Hepatocyte (in vitro differentiated cells): ENCODE data around the gene SMAD3. TPM values are rescaled to one million over a fixed set of nuclear protein-coding genes. Genes with fewer than 3 reads are reported as not detected.

Experiments
- DNase-seq: peaks from one replicate; pipeline ENCODE4 v3.0.0-alpha.2; 2016; ENCODE audit warnings: low spot score
- H2AFZ ChIP-seq: fragments of 200-600 bp; sonication (generic); 2 replicates; pipeline ENCODE4 v1.6.0; 2016; ENCODE audit warnings: antibody characterized with exemption, mild to moderate bottlenecking
- H3K27ac ChIP-seq: fragments of 200-600 bp; sonication (generic); 2 replicates; pipeline ENCODE4 v1.5.1; 2016; ENCODE audit warnings: mild to moderate bottlenecking
- H3K27me3 ChIP-seq: fragments of 200-600 bp; sonication (generic); 2 replicates; pipeline ENCODE4 v1.6.1; 2016
- H3K36me3 ChIP-seq: fragments of 200-600 bp; sonication (generic); replicated peaks from 2 replicates; pipeline ENCODE4 v1.5.1; 2016; ENCODE audit warnings: low read depth; ENCODE audit not compliant: insufficient read depth
- H3K4me1 ChIP-seq: fragments of 200-600 bp; sonication (generic); 2 replicates; pipeline ENCODE4 v1.5.1; 2016; ENCODE audit warnings: mild to moderate bottlenecking, moderate library complexity; ENCODE audit not compliant: insufficient read depth
- H3K4me2 ChIP-seq: fragments of 200-600 bp; sonication (generic); 2 replicates; pipeline ENCODE4 v1.6.0; 2016
- H3K4me3 ChIP-seq: fragments of 200-600 bp; sonication (generic); 2 replicates; pipeline ENCODE4 v1.5.1; 2016; ENCODE audit warnings: mild to moderate bottlenecking
- H3K79me2 ChIP-seq: fragments of 200-600 bp; sonication (generic); 2 replicates; pipeline ENCODE4 v1.6.0; 2017; ENCODE audit warnings: mild to moderate bottlenecking
- H3K9me2 ChIP-seq: fragments of 200-600 bp; sonication (generic); replicated peaks from 2 replicates; pipeline ENCODE4 v1.6.0; 2017; ENCODE audit warnings: mild to moderate bottlenecking; ENCODE audit not compliant: insufficient read depth
- H3K9me3 ChIP-seq: fragments of 200-600 bp; sonication (generic); 2 replicates; pipeline ENCODE4 v1.5.1; 2016; ENCODE audit warnings: low read depth, mild to moderate bottlenecking
- H4K20me1 ChIP-seq: fragments of 200-600 bp; sonication (generic); 2 replicates; pipeline ENCODE4 v1.6.0; 2016; ENCODE audit warnings: mild to moderate bottlenecking; ENCODE audit not compliant: insufficient read depth, poor library complexity, severe bottlenecking
- EZH2 ChIP-seq: fragments of 200-600 bp; sonication (generic); IDR thresholded peaks from 2 replicates; pipeline ENCODE4 v1.6.1; 2016; ENCODE audit warnings: antibody characterized with exemption, mild to moderate bottlenecking, borderline replicate concordance
- EZH2phosphoT487 ChIP-seq: fragments of 200-600 bp; sonication (generic); IDR thresholded peaks from one replicate; pipeline ENCODE4 v1.6.1; 2018; ENCODE audit warnings: antibody characterized with exemption, mild to moderate bottlenecking, low read depth, moderate library complexity; ENCODE audit not compliant: unreplicated experiment, severe bottlenecking
- WGBS: methylation state at CpG from one replicate; pipeline ENCODE4 v1.1.6; 2016; ENCODE audit warnings: low lambda C conversion rate; ENCODE audit errors: missing lambda C conversion rate; 5-methylcytosine and 5-hydroxymethylcytosine counted together
- polyA plus RNA-seq: library from polyadenylated mRNA; unstranded; fragments of >200 nt; fragmentation: Nextera tagmentation; extraction: Ambion mirVana; gene quantifications from 2 replicates; pipeline ENCODE4 v1.2.1, GENCODE V29; 2016
- total RNA-seq: library from RNA; depleted of rRNA; stranded (reverse); fragments of >200 nt; gene quantifications from 2 replicates; pipeline ENCODE4 v1.2.3, GENCODE V29; 2014
- TF ChIP-seq, protein P1 (sequence below): fragments of 200-600 bp; sonication (generic); IDR thresholded peaks from 2 replicates; pipeline ENCODE4 v1.5.1; 2016; ENCODE audit warnings: antibody characterized with exemption, mild to moderate bottlenecking; ENCODE audit not compliant: poor library complexity

Gene SMAD3
- total and polyA plus RNA-seq, 2 experiments from 2014 or later = 24.7 to 32.2 TPM

DNA sequence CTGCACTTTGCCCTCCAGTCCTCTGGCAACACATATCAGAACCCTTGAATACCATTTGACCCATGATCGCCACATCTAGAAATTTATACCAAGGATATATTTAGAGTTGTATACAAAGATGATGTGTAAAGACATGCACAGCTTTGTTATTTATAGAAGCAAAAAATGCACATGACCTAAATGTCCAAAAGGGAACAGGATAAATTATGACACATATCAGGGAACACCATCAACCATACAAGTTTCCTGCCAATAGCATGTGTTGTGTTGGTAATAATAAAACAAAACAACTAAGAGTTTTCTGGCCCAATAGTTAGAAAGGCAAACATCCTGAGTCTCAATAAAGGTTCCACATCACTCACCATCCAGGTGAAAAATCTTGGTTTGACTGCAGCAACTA, 137.6 kb downstream of the SMAD3 start:
- Histone ChIP-seq H3K27ac (no peak overlapping the region), H3K27me3 (no peaks in the 10 kb centered on the region), H3K4me1 (peaks cover 13% of the 10 kb centered on the region), H4K20me1 (no peaks in the 10 kb centered on the region), H3K9me2 (no peaks in the 10 kb centered on the region), H3K36me3 (no peaks in the 10 kb centered on the region), H2AFZ (no peak overlapping the region), H3K4me2 (no peak overlapping the region), H3K4me3 (no peak overlapping the region), H3K79me2 (no peaks in the 10 kb centered on the region), H3K9me3 (no peaks in the 10 kb centered on the region)
- TF ChIP-seq EZH2 (no peak), EZH2phosphoT487 (no peak)
- TF ChIP-seq, protein P1, sequence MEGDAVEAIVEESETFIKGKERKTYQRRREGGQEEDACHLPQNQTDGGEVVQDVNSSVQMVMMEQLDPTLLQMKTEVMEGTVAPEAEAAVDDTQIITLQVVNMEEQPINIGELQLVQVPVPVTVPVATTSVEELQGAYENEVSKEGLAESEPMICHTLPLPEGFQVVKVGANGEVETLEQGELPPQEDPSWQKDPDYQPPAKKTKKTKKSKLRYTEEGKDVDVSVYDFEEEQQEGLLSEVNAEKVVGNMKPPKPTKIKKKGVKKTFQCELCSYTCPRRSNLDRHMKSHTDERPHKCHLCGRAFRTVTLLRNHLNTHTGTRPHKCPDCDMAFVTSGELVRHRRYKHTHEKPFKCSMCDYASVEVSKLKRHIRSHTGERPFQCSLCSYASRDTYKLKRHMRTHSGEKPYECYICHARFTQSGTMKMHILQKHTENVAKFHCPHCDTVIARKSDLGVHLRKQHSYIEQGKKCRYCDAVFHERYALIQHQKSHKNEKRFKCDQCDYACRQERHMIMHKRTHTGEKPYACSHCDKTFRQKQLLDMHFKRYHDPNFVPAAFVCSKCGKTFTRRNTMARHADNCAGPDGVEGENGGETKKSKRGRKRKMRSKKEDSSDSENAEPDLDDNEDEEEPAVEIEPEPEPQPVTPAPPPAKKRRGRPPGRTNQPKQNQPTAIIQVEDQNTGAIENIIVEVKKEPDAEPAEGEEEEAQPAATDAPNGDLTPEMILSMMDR = no peak
- WGBS = 96% methylated on average over 1 of the region's 1 CpG
- no peak for DNase-seq

DNA sequence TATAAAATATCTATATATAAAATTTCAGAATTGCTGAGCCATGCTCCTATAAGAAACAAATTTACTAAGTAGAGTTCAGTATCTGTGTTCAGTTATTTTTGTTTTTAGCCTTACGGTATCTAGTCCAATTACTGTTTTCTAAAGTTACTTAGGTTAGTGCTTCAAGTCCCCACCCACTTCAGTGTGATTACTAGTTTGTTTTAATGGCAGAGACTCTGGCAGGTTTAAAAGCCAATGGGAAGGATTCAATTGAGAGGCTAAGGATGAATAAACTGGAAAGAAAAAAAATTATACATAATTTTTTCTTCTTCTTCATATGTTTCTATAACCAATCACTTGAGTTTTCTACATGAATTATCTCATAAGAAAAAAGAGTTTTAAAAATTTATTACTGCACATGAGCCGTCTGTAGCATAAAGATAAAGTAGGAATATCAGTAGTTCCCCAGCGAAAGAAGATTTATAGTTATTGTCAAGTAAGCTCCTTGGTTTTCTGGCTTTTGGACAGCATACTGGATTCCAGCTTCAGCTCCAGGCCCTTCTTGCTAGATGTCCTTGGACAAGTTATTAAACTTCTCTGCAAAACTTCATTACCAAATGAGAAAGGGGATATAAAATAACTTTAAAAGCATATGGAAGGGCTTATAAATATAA, 142.3 kb downstream of the SMAD3 start:
- TF ChIP-seq, protein P1 = no peak
- TF ChIP-seq EZH2phosphoT487 (no peak), EZH2 (no peak)

DNA sequence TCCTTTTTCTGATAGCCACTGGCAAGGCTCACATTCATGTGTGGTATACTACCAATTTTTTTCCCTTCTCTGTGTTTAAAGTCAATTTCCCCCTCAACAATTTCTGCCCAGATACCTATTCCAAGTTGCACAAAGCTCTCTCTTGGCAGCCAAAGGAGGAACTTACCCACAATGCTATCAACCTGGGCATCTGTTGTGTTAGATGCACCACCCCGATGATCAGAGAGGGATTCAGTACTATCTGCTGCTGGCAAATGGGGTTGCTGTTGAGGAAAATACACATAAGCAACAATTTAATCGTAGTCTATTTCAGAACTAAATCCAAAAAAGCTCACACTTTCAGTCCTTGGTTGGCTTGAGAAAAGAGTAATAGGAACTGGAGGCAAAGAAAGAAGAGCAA, 143.0 kb downstream of the SMAD3 start:
- H4K20me1 ChIP-seq = no peaks in the 10 kb centered on the region
- no peaks in the 10 kb centered on the region for H3K36me3 ChIP-seq
- WGBS = 75% methylated on average over 2 of the region's 2 CpGs
- H3K4me3 ChIP-seq = no peak overlapping the region
- H2AFZ ChIP-seq = no peak overlapping the region
- H3K4me1 ChIP-seq = no peaks in the 10 kb centered on the region
- DNase-seq = no peak
- no peaks in the 10 kb centered on the region for H3K79me2 ChIP-seq
- H3K9me3 ChIP-seq = no peaks in the 10 kb centered on the region
- TF ChIP-seq EZH2phosphoT487 (no peak), EZH2 (no peak)
- TF ChIP-seq, protein P1 = no peak
- no peaks in the 10 kb centered on the region for H3K9me2 ChIP-seq
- no peak overlapping the region for H3K27ac ChIP-seq
- H3K27me3 ChIP-seq = no peaks in the 10 kb centered on the region
- no peak overlapping the region for H3K4me2 ChIP-seq

More for the DNA sequence above, 142.3 kb downstream of the SMAD3 start:
- Histone ChIP-seq H3K27me3 (no peaks in the 10 kb centered on the region), H3K4me3 (no peak overlapping the region), H3K9me3 (no peaks in the 10 kb centered on the region), H3K4me1 (no peaks in the 10 kb centered on the region), H3K4me2 (no peak overlapping the region), H2AFZ (no peak overlapping the region), H3K79me2 (no peaks in the 10 kb centered on the region), H3K36me3 (no peaks in the 10 kb centered on the region), H3K9me2 (no peaks in the 10 kb centered on the region), H3K27ac (no peak overlapping the region), H4K20me1 (no peaks in the 10 kb centered on the region)
- 94% methylated on average over 3 of the region's 3 CpGs for WGBS
- DNase-seq = no peak
